Keratinocyte (primary cell): ENCODE data around the gene EFNB3. TPM values are rescaled to one million over a fixed set of nuclear protein-coding genes. Genes with fewer than 3 reads are reported as not detected.
A peak's percentile ranks its signal among the peaks of the same experiment; 100 is the strongest.

ENCODE experiments used
- DNase-seq: peaks from one replicate; pipeline ENCODE4 v3.0.0-alpha.2; 2011; ENCODE audit warnings: low read depth, missing footprints, low spot score
- FAIRE-seq: peaks from 2 replicates; lab custom pipeline; 2011; peaks lifted over from hg19 to GRCh38; lab: Jason Lieb, UNC
- H2AFZ ChIP-seq: 2 replicates; pipeline ENCODE4 v1.6.0; 2012; ENCODE audit warnings: low read length, control low read depth, inconsistent platforms; ENCODE audit not compliant: control insufficient read depth
- H3K27ac ChIP-seq: 2 replicates; pipeline ENCODE4 v1.5.1; 2011; ENCODE audit warnings: low read length; ENCODE audit not compliant: control insufficient read depth, insufficient read depth
- H3K27me3 ChIP-seq: 3 replicates; pipeline ENCODE4 v1.6.0; 2011; ENCODE audit warnings: low read length; ENCODE audit not compliant: control insufficient read depth, insufficient read depth; ENCODE audit errors: extremely low read depth
- H3K36me3 ChIP-seq, 2 experiments: 2 replicates in 1 of 2; 3 replicates in 1 of 2; pipeline ENCODE4 v1.5.1; 2011; ENCODE audit warnings: low read length in 2 of 2, mild to moderate bottlenecking in 1 of 2; ENCODE audit not compliant: control insufficient read depth in 2 of 2, insufficient read depth in 2 of 2; ENCODE audit errors: extremely low read depth in 1 of 2
- H3K4me1 ChIP-seq: 3 replicates; pipeline ENCODE4 v1.5.1; 2011; ENCODE audit warnings: low read length; ENCODE audit not compliant: control insufficient read depth, insufficient read depth; ENCODE audit errors: extremely low read depth
- H3K4me2 ChIP-seq: 3 replicates; pipeline ENCODE4 v1.6.0; 2011; ENCODE audit warnings: low read depth, low read length; ENCODE audit not compliant: control insufficient read depth, insufficient read depth; ENCODE audit errors: extremely low read depth
- H3K4me3 ChIP-seq, 3 experiments: fragments of 200-600 bp in 1 of 3; sonication (generic) in 1 of 3; 2 replicates in 2 of 3; 3 replicates in 1 of 3; pipeline ENCODE4 v1.5.1; 2011 to 2016; ENCODE audit warnings: low read length in 3 of 3, mild to moderate bottlenecking in 3 of 3, control low read depth in 2 of 3, inconsistent platforms in 1 of 3, low read depth in 1 of 3, mixed read lengths in 1 of 3, mixed run types in 1 of 3, moderate library complexity in 1 of 3; ENCODE audit not compliant: control insufficient read depth in 2 of 3, insufficient read depth in 2 of 3; ENCODE audit errors: extremely low read depth in 1 of 3
- H3K79me2 ChIP-seq: 2 replicates; pipeline ENCODE4 v1.6.0; 2012; ENCODE audit warnings: low read length; ENCODE audit not compliant: control insufficient read depth, insufficient read depth
- H3K9ac ChIP-seq: 3 replicates; pipeline ENCODE4 v1.6.0; 2011; ENCODE audit warnings: low read length; ENCODE audit not compliant: control insufficient read depth, insufficient read depth; ENCODE audit errors: extremely low read depth
- H3K9me1 ChIP-seq: 3 replicates; pipeline ENCODE4 v1.6.0; 2011; ENCODE audit warnings: low read length; ENCODE audit not compliant: control insufficient read depth, insufficient read depth; ENCODE audit errors: extremely low read depth
- H3K9me3 ChIP-seq: 2 replicates; pipeline ENCODE4 v1.5.1; 2012; ENCODE audit warnings: low read depth, low read length; ENCODE audit not compliant: control insufficient read depth
- H4K20me1 ChIP-seq: 3 replicates; pipeline ENCODE4 v1.6.0; 2011; ENCODE audit warnings: low read length; ENCODE audit not compliant: control insufficient read depth, insufficient read depth; ENCODE audit errors: extremely low read depth
- CTCF ChIP-seq, 3 experiments: IDR thresholded peaks in 1 of 3; conservative IDR thresholded peaks in 1 of 3; optimal IDR thresholded peaks in 1 of 3; 2 replicates in 2 of 3; 3 replicates in 1 of 3; pipeline versions ENCODE3 to v1.5.1; 2011; ENCODE audit warnings: low read length in 3 of 3, mild to moderate bottlenecking in 3 of 3, moderate library complexity in 2 of 3, control low read depth in 1 of 3, inconsistent platforms in 1 of 3; ENCODE audit not compliant: insufficient read depth in 2 of 3; ENCODE audit errors: extremely low read depth in 1 of 3
- EZH2 ChIP-seq: IDR thresholded peaks from one replicate; pipeline ENCODE4 v1.6.1; 2012; ENCODE audit warnings: inconsistent platforms, mild to moderate bottlenecking, low read length, moderate library complexity
- dilution Hi-C: fragments of 300-500 bp; cut with MboI; formaldehyde crosslinking; loops from one replicate; pipeline ENCODE4 v1.7.0; 2020; ENCODE audit warnings: low sequenced_read_pairs; ENCODE audit not compliant: extremely low pct_ligation_motif_present
- polyA plus RNA-seq, 5 experiments: library from polyadenylated mRNA; depleted of rRNA in 3 of 5; stranded (reverse) in 3 of 5; stranded (forward) in 1 of 5; unstranded in 1 of 5; fragments of >200 nt; gene quantifications; 1 replicate in 1 of 5; 2 replicates in 3 of 5; 3 replicates in 1 of 5; pipeline versions ENCODE4 v1.2.1 to v1.2.3, GENCODE V29; 2011 to 2012; ENCODE audit warnings: missing spikeins in 2 of 5, low read depth in 1 of 5, low replicate concordance in 1 of 5

Gene EFNB3
- polyA plus RNA-seq, 1 donor (not counting 4 experiments of a cell fraction or from before 2014, with no cell fraction given) = 4.1 TPM

- DNase-seq (peak; percentile 65), FAIRE-seq (peak; percentile 43)
- H3K36me3 ChIP-seq = peaks cover 5 to 7% of the 10 kb centered on the region in 2 experiments
- H3K9me3 ChIP-seq = no peaks in the 10 kb centered on the region
- H3K9ac ChIP-seq = peak overlapping the region; percentile 100
- H3K4me1 ChIP-seq = peaks cover 18% of the 10 kb centered on the region
- H4K20me1 ChIP-seq = no peaks in the 10 kb centered on the region
- dilution Hi-C loops = no loop called here
- H3K79me2 ChIP-seq = peaks cover 54% of the 10 kb centered on the region
- TF ChIP-seq EZH2 (no peak), CTCF (optimal IDR thresholded peaks at IDR 0.05 in 1 of 3, IDR thresholded peaks at IDR 0.05 in 1 of 3, conservative IDR thresholded peaks at IDR 0.05 in 1 of 3; ENCODE audit: extremely low read depth in 1 of 3, insufficient read depth in 2 of 3, low read length in 3 of 3) (no peak)
- no peaks in the 10 kb centered on the region for H3K27me3 ChIP-seq
- H3K4me2 ChIP-seq = peak overlapping the region; percentile 99
- H3K27ac ChIP-seq = peak overlapping the region; percentile 97
- peak overlapping the region; percentile 73 to 100 (median 98) for H3K4me3 ChIP-seq
- H2AFZ ChIP-seq = peak overlapping the region; percentile 92
- peaks cover 2% of the 10 kb centered on the region for H3K9me1 ChIP-seq
Measured at GRCh38 chr17:7685533-7686221, 19.3 kb upstream of the EFNB3 start.

- H3K4me3 ChIP-seq = peak overlapping the region; percentile 73 to 100 (median 98)
- H2AFZ ChIP-seq = peak overlapping the region; percentile 27
- dilution Hi-C loops = no loop called here
- H3K9me1 ChIP-seq = peaks cover 2% of the 10 kb centered on the region
- H3K27me3 ChIP-seq = no peaks in the 10 kb centered on the region
- FAIRE-seq = no peak
- peaks cover 7% of the 10 kb centered on the region in 2 experiments for H3K36me3 ChIP-seq
- no peak for TF ChIP-seq CTCF (optimal IDR thresholded peaks at IDR 0.05 in 1 of 3, IDR thresholded peaks at IDR 0.05 in 1 of 3, conservative IDR thresholded peaks at IDR 0.05 in 1 of 3; ENCODE audit: extremely low read depth in 1 of 3, insufficient read depth in 2 of 3, low read length in 3 of 3)
- TF ChIP-seq EZH2 = no peak
- H3K9me3 ChIP-seq = no peaks in the 10 kb centered on the region
- peak overlapping the region; percentile 97 for H3K27ac ChIP-seq
- peaks cover 54% of the 10 kb centered on the region for H3K79me2 ChIP-seq
- no peaks in the 10 kb centered on the region for H4K20me1 ChIP-seq
- peak overlapping the region; percentile 100 for H3K9ac ChIP-seq
- no peak for DNase-seq
- H3K4me2 ChIP-seq = peak overlapping the region; percentile 99
- peaks cover 18% of the 10 kb centered on the region for H3K4me1 ChIP-seq
Measured at GRCh38 chr17:7686222-7687071, 18.6 kb upstream of the EFNB3 start.
